Cerebellar cortex (tissue), 1 donor: Measurements from ENCODE around the gene MSI2.

Source experiments
- DNase-seq: peaks from one replicate; pipeline ENCODE4 v3.0.0-alpha.2; 2015; ENCODE audit warnings: low spot score

The MSI2 gene

DNA sequence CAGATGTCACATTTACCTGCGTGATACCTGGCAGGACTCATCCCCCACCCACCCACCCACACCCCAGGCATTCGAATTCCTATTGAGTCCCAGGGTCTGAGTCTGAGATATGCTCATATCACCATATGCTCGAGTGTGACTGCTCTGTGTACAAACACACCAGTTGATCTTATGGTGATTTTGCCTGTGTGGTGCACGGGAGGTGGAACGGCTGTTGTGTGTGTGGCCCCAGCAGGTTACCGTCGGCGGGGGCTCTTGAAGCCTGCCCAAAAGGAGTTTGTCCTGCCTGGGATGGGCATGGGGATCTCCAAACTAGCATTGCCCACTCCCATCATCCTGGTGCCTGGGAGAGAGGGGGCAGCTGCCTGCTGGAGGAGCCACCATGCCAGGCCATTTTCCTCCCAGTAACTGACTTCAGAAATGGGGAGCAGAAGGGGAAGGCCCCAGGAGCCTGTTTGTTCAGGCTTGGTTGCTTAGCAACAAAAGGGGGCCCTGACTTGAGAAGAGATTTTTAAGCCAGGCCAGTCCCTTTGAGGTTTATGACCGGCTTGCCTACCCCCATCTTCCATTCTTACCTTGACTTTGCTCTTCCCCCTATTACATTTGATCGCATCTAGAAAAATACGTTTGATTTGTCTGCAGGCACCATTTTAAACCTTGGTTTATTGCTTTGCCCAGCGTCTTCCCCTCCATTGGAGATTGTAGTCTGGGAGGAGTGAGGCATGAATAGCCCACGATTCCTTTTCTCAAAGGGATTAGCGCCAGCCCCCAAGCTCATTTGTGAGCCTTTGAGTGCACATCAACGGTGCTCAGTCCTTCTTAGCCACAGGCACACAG, 271.1 kb downstream of the MSI2 start:
- peak; percentile 42 for DNase-seq

DNA sequence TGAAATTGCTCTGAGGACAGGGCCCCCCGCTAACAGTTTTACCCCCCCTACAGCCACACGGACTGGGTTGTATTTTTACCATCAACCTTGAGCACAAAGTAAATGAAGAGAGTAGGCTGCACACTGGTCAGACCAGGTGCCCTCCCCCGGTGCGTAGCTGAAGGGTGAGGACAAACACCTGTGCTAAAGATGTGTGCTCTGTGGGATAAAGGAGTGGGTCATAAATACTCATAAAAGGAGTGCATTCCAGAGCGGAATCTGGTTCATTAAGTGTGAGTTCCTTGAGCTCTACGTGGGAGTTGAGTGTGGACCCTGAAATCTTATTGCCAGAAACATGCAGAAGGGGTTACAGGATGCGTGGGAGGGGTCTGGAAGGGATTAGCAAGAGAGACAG, 271.7 kb downstream of the MSI2 start:
- no peak for DNase-seq

DNA sequence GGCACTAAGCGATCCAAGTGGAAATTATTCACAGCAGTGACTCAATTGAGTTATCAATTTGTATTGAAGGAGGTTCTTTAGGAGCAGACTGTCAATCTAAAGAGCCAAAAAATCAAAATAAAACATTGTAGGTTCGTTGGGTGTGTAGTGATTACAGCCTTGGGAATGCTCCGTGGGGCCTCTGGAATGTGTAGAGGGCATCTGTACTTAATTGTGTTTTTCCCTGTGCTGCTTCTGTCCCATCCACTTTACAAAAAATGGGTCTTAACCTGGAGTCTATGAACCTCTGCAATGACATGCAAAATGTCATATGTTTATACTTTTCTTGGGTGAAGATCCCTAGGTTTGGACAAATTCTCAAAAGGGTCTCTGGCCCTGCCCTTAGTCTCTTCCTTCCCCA, 273.7 kb downstream of the MSI2 start:
- DNase-seq = no peak

DNA sequence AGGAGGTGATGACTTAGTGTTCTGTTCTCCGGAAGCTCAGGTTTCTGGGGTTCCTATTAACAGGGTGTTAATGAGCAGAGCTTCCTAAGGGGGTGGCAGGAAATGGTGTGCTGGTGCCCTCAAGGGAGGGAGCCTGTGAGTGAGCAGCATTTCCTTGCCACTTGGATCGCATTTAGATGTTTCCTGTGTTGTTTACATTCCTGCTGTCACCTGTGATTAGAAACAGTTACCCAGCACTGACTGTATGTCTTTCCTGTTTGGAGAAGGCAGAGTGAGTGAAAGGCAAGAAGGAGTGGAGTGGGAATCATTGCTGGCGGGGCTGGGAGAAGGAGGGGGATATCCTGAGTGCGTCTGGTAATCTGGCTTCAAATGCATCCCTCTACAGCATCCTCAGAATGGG, 274.2 kb downstream of the MSI2 start:
- no peak for DNase-seq

DNA sequence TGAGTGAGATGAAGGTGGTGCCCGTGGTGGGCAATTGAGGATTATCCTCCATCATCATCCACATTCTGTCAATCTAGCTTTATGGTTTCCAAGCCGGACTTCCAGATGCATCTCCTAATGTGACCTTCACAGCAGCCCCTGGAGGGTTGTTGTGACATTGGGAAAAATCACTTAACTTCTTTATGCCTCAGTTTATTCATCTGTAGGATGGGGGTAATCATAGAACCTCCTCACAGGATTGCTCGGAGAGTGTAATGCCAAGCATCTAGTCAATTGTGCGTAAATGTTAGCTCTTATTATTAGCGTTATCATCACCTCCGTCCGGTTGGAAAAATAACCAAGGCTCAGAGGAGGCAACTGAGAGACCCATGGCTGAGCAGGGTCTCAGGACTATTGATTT, 274.8 kb downstream of the MSI2 start:
- DNase-seq = no peak

DNA sequence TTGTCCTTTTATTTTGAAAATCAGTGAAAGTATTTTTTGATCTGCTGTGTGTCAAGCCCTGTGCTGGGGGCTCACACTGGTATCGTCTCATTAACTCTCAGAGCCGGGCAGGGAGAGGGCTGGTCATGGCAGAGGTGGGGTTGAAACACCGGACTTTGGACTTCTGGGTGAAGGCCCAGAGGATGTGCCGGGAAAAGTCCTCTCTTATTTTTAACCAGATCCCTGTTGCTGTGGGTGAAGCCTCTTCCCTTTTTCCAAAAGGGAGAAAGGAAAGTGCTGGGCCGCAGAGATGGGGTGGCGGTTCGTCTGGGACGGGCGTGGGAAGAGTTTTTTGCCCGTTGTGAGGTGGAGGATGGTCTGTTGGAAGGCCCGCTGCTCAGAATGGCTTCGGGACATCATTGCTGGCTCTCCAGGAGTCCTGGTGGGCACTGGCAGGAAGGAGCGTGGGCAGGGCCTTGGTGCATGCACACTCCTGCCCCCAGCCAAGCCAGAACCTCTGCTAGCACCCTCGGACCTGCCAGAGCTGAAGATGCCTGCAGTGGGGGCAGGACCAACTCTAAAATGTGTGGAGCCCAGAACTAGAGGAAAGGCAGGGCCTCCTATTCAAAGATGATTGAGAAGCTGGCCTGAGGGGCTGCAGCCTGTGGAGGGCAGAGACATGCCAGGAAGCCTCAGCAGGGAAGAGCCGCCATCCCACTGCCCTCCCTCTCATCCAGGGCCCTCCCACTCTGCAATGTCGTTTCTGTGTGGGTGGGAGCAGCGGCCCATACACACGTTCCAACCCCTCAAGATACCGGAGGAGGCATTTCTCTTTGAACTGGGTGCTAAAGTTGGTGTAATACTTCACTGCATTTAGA, 275.6 kb downstream of the MSI2 start:
- no peak for DNase-seq

DNA sequence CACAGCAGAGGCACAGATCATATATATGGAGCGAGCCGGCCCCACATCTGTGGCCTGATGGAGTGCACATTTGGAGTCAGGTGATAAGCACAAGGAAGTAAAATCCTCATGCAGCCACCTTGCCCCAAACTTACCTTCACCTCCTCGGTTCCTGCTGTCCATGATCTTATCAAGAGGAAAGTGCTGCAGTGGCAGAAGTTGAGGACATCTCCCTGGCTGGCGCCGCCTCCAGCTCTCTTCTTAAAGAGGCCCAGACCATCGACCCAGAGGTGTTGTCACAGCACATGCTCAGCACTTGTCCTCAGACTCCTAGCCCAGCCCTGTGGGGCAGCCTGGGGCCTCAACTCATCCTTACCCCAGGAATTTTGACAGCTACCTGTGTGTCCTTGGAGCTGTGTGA, 276.2 kb downstream of the MSI2 start:
- no peak for DNase-seq

DNA sequence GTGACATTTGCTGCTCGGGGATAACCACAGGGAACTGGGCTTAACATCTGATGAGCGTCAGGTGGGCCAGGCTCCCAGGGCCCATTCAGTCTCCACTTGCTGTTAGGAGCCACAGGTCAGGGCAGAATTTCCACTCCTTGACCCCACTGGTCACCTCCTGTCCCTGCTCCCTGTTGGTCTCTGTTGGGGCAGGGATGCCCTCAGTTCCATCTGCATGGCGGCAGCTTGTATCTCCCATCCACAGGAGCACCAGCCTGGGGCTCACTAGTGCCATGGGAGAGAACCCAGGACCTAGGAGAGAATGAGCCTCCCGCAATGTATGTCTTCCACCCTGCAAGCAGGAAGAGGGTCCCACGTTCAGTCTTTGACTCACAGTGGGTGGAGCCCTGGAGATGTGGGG, 276.6 kb downstream of the MSI2 start:
- DNase-seq = no peak

DNA sequence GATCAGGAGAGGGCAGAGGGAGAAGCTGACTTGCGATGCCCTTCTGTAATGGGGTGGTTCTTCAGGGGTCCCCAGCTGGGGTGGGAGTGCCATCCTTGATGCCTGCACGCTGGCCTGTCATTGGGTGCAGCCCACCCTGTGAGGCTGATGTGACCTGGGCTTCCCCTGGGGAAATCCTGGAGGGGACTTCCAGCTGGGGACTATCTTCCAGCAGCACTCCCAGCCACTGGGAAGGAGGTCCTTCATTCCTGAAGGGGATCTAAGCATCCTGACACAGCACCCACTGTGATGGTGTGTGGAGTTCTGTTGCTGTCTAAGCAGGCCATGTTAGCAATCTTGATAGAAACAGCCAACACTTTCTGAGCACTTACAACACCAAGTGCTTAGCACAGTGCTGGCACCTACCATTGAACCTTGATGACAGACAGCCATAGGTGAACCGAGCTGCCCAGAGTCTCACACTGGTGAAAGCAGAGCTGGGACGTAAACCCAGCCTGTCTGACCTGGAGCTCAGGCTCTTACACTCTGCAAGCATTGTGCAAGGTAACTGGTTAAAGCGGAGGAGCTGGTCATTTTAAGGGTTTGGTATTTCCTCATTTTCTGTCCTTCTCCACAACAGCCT, 277.5 kb downstream of the MSI2 start:
- no peak for DNase-seq

DNA sequence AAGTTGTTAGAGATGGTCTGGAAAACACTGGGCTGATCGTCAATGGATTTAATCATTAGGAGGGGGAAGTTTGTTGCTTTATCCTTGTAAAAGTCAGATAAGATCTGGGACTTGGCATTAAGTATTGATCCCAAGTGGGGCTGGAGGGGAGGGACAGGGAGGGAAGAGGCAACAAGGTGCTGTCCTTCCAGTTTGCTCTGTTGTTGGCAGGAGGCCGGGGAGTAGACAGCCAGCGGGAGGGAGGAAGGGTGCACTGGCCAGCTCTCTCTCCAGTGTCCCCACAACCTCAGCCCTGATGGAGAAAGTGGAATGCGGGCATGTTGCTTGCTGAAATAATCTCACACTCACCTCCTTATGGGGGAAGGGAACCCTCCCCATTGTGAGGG, 278.5 kb downstream of the MSI2 start:
- DNase-seq = no peak

DNA sequence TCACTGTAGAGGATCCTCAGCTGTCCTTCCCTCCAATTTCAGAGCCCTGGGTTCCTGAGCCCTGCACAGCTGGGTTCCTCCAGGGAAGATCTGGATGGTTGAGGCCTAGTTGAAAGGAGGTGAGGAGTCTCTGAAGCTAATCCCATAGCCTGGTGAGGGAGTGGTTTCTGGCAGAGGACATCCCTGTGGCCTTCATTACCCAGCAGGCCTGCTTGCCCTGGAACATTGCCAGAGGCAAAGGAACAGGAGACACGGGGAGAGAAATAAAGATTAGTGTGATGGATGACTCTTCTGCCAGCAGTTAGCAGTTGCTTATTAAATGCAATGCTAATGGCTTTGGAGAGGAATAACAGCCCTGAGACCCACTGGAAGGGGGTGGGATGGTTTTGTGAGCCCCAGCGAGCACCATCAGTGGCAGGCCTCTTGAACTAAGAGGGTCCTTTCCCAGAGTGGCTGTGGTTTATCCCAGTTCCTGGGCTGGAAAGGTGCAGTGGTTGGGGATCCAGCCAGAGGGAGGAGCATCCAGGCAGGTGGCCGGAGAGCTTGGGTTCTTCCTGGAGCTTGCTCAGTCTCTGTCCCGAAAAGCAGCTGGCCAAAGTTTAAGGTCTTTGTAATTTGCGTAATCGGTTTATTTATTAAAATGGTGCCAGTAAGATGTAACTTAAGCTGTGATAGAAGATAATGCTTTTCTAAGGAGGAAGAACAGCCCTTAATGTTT, 279.1 kb downstream of the MSI2 start:
- no peak for DNase-seq

DNA sequence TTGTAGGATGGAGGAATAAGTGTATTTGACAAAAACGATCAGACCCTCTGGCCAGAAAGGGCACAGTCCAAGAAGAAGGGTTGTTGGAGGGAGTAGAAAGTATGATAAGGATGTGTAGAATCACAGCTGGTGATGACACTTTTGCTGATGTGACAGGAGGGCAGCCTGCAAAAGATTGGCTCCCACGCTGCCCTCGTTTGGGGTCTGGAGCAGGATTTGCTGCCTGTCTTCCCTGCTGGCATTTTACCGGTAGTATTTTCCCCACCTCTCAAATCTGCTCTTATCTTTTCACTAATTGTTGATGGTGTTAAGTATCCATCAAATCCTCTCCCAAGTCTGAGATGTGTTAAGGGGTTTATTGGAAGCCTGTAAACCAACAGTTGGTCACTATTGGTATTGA, 280.0 kb downstream of the MSI2 start:
- DNase-seq = no peak

DNA sequence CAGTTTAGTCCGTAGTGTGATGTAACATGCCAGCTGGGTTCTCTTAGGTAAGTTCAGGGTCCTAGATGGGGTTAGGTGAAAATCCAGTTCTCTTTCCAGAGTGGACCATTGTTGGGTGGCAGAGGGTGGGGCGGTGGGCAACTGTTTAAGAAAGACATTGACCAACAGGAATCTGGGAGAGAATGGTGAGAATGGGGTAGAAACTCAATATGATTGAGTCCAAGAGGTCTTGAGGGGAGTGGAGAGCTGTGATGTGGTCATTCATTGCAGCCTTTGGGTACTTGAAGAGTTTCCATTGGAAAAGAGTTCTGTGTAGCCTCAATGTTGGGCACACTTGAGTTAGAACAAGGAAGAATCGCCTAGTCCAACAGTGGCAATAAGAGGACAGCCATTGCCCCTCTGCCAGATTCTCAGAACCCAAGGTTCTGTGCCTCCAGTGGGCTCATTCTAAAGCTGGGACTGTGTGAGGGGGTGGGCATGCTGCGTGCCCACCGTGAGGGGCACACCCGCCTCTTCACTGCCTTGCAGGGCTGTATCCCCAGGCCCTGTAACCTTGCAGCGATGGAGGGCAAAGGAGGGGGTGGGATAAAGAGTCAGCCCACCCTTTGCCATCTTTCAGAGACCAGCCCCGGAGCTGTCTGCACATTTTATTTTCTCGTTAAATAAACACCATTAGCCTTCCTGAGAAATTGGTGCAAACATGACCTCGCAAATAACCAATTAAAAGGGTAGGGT, 280.6 kb downstream of the MSI2 start:
- DNase-seq = no peak

DNA sequence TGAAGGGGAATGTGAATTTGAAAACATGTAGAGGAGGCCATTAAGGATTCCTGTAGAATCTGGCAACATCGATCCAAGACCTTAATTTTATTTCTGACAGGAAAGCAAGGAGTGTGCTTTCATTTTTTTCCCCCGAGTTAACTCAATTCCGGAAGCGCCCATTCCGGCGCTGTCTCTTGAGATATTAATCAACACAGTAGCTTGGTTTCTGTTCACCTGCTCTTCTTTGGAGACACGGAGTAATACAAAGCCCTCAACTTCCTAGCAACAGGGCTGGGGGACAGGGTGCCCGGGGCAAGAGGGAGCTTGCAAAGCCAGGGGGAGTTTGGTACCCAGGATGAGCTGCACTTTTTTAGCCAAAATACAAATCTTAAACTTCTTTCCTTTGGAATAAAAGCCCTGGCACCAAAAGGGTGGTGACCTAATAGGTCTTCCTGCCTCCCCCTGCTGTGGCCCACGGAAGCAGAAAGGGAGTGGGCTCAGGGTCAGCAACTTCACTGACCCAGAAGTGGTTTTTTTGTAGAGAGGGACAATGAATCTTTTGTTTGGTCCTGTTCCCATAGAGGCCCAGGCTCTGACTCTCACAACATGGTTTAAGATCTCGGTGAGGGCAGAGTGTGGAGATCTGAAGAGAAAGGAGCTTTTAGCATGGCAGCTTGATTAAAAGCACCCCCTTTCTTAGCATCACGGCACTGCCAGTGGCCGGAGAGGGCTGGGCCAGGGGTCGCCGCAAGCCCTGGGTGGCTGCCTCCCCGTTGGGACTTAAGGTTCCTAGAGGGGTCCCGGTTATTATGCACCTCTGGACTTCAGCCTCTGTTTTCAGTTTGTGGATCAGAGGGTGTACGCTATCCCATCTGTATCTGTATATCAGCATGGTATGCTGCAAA, 281.4 kb downstream of the MSI2 start:
- no peak for DNase-seq

DNA sequence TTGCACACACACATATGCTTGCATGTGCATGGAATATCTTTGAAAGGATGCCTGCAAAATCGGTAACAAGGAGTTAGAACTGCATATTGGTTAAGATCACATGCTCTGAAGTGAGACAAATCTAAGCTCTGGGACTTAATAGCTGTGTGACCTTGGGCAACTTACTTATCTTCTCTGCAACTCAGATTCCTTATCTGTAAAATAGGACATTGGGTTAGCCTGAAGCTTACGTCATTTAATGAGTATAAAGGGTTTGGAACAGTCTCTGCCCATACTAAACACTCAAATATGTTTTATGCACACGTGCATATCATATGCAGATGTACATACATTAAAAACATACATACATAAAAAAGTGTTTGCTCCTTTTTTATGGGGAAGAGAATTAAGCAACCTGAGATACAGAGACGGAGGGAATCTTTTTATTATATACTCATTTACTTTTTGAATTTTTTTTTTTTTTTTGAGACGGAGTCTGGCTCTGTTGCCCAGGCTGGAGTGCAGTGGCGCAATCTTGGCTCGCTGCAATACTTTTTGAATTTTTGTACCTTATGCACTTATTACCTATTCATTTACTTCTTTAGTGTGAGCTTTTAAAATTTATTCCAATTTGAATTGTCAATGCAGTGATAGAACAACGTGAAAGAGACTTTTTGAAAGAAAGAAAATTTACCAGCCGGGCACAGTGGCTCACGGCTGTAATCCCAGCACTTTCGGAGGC, 282.6 kb downstream of the MSI2 start:
- no peak for DNase-seq

DNA sequence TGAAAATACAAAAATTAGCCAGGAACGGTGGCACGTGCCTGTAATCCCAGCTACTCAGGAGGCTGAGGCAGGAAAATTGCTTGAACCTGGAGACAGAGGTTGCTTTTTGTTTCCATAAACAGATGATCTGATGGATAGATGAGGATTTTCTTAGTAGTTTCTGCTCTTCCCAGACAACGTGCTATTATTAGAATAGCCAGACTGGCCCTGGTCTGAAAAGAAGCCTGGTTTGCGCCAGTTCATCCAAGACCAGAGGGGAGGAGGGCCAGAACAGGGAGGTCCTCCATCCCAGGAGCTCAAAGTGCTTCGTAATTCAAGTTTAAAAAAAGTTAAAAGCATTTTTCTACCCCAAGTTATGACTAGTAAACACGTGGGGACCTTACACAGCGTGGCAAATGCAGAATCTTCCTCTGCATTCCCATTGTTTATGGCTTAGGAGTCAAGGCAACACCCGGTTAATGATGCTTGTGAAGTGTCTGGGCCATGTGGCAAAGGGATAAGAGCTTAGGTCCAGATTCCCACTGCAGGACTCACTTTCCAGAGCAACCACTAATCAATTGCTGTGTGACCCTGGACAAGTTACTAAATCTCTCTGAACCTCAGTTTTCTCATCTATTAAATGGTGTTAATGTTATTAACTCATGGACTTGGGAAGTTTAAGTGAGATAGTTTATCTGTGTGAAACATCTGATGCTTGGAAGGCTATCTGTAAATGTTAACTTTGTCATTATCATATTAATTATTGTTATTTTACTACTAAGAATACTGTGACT, 283.4 kb downstream of the MSI2 start:
- DNase-seq = no peak

DNA sequence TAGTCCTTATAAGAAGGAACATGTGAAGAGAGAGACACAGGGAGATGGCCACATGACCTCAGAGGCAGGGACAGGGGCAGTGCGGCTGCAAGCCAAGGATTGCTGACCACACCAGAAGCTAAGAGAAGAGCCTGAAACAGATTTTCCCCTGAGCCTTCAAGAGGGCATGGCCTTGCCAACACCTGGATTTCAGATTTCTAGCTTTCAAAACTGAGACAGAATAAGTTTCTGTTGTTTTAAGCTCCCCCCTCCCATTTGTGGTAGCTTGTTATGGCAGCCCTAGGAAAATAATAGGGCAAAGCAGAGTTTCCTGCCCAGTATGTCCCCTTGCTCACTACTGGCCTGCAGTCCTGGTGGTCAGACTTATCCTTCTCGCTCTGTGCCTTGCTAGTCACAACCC, 284.3 kb downstream of the MSI2 start:
- no peak for DNase-seq

DNA sequence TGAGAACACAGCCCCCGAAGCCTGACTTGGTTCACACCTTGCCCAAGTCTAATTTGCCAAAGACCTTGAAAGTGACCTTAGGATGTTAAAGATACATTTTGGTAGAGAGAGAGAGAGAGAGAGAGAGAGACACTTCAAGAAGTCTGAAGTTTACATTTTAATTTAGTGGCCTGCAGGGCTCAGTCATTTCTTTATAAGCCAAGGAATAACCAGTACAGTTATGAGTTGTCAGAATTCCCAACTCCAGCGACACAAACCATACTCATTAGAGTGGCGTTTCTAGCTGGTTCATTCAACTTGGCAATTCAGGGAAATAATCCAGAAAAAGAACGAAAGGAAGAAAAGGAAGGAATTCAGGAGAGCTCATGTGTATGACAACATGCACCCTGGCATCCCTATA, 284.7 kb downstream of the MSI2 start:
- no peak for DNase-seq
